Thoracic aorta (tissue), 2 donors: ENCODE results near the gene SLCO3A1. TPM values are rescaled to one million over a fixed set of nuclear protein-coding genes. Genes with fewer than 3 reads are reported as not detected.

ENCODE experiments used
- ATAC-seq: fragments of 150-250 bp; one replicate; pipeline ENCODE4 v1.8.0; 2017; ENCODE audit warnings: low read depth; ENCODE audit not compliant: insufficient number of reproducible peaks, low FRiP score
- DNase-seq: peaks from one replicate; pipeline ENCODE4 v3.0.0-alpha.2; 2020; ENCODE audit warnings: low spot score
- H3K27ac ChIP-seq, 2 donors: fragments of 200-600 bp; sonication (generic); 1 replicate in 1 of 2; 2 replicates in 1 of 2; pipeline ENCODE4 v1.5.1; 2016; ENCODE audit warnings: mild to moderate bottlenecking in 2 of 2, moderate library complexity in 2 of 2
- H3K27me3 ChIP-seq: fragments of 200-600 bp; sonication (generic); replicated peaks from 2 replicates; pipeline ENCODE4 v1.6.0; 2016; ENCODE audit warnings: mild to moderate bottlenecking; ENCODE audit not compliant: insufficient read depth
- H3K36me3 ChIP-seq: fragments of 200-600 bp; sonication (generic); one replicate; pipeline ENCODE4 v1.5.1; 2016
- H3K4me1 ChIP-seq, 2 donors: fragments of 200-600 bp; sonication (generic); 1 replicate in 1 of 2; 2 replicates in 1 of 2; pipeline versions ENCODE4 v1.5.1 to v1.6.0; 2016; ENCODE audit warnings: low read depth in 2 of 2, mild to moderate bottlenecking in 1 of 2; ENCODE audit not compliant: control insufficient read depth in 1 of 2
- H3K4me3 ChIP-seq: fragments of 200-600 bp; sonication (generic); 2 replicates; pipeline ENCODE4 v1.5.1; 2016; ENCODE audit warnings: mild to moderate bottlenecking
- H3K9me3 ChIP-seq: fragments of 200-600 bp; sonication (generic); 2 replicates; pipeline ENCODE4 v1.5.1; 2016
- total RNA-seq, 2 donors: library from RNA; depleted of rRNA; stranded (reverse); fragments of >200 nt; gene quantifications; one replicate each; pipeline versions ENCODE4 v1.1.0 to v1.2.3, GENCODE V29; 2016
- TF ChIP-seq, protein P1 (sequence below): fragments of 200-600 bp; sonication (generic); IDR thresholded peaks from one replicate; pipeline ENCODE4 v1.5.1; 2019; ENCODE audit warnings: antibody characterized with exemption

Gene SLCO3A1
- total RNA-seq, 2 donors from 2014 or later, result 16.5 to 39.1 TPM

DNA sequence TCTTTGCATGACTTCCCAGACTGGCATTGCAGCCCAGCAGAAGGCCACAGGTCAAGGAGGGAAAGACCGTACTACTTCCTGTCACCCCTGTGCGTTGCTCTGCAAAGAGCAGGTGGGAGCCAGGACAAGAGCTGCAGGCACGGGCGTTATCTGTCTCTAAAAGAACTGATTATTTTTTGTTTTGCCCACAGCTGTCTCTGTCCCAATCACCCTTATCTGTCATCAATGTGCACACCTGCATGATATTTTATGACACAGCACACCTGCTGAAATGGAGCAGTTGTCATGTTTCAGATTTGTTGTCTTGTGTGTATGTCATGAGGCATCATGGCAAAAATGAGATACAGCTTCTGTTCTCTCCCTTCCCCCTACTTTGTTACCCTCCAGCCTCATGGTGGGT is 58.8 kb downstream of the SLCO3A1 start:
- Histone ChIP-seq H3K27ac (no peak overlapping the region), H3K27me3 (no peaks in the 10 kb centered on the region), H3K9me3 (no peaks in the 10 kb centered on the region), H3K4me3 (no peak overlapping the region), H3K4me1 (no peaks in the 10 kb centered on the region), H3K36me3 (no peaks in the 10 kb centered on the region)
- no peak for DNase-seq
- TF ChIP-seq, protein P1, sequence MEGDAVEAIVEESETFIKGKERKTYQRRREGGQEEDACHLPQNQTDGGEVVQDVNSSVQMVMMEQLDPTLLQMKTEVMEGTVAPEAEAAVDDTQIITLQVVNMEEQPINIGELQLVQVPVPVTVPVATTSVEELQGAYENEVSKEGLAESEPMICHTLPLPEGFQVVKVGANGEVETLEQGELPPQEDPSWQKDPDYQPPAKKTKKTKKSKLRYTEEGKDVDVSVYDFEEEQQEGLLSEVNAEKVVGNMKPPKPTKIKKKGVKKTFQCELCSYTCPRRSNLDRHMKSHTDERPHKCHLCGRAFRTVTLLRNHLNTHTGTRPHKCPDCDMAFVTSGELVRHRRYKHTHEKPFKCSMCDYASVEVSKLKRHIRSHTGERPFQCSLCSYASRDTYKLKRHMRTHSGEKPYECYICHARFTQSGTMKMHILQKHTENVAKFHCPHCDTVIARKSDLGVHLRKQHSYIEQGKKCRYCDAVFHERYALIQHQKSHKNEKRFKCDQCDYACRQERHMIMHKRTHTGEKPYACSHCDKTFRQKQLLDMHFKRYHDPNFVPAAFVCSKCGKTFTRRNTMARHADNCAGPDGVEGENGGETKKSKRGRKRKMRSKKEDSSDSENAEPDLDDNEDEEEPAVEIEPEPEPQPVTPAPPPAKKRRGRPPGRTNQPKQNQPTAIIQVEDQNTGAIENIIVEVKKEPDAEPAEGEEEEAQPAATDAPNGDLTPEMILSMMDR, result no peak
- ATAC-seq, result no peak

GRCh38 chr15:91913560-91913959 is 60.1 kb downstream of the SLCO3A1 start:
- TF ChIP-seq, protein P1, result no peak
- no peak for DNase-seq
- Histone ChIP-seq H3K27ac (no peak overlapping the region), H3K9me3 (no peaks in the 10 kb centered on the region), H3K4me3 (no peak overlapping the region), H3K36me3 (no peaks in the 10 kb centered on the region), H3K27me3 (no peaks in the 10 kb centered on the region), H3K4me1 (peaks cover 0 to 6% of the 10 kb centered on the region in 2 donors)
- ATAC-seq, result no peak

GRCh38 chr15:91915576-91915975 is 62.1 kb downstream of the SLCO3A1 start:
- Histone ChIP-seq H3K4me1 (peaks cover 7 to 24% of the 10 kb centered on the region in 2 donors), H3K4me3 (no peak overlapping the region), H3K9me3 (no peaks in the 10 kb centered on the region), H3K27me3 (no peaks in the 10 kb centered on the region), H3K36me3 (no peaks in the 10 kb centered on the region), H3K27ac (no peak overlapping the region)
- ATAC-seq (no peak), DNase-seq (no peak)
- TF ChIP-seq, protein P1, result no peak

DNA sequence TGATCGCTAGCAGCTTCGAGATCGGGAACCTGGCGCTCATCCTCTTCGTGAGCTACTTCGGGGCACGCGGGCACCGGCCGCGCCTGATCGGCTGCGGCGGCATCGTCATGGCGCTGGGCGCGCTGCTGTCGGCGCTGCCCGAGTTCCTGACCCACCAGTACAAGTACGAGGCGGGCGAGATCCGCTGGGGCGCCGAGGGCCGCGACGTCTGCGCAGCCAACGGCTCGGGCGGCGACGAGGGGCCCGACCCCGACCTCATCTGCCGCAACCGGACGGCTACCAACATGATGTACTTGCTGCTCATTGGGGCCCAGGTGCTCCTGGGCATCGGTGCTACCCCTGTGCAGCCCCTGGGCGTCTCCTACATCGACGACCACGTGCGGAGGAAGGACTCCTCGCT is 62.5 kb downstream of the SLCO3A1 start:
- H3K27me3 ChIP-seq, result no peaks in the 10 kb centered on the region
- no peaks in the 10 kb centered on the region for H3K9me3 ChIP-seq
- no peak overlapping the region for H3K27ac ChIP-seq
- H3K4me1 ChIP-seq, result peaks cover 7 to 24% of the 10 kb centered on the region in 2 donors
- TF ChIP-seq, protein P1, result no peak
- H3K36me3 ChIP-seq, result no peaks in the 10 kb centered on the region
- no peak for DNase-seq
- H3K4me3 ChIP-seq, result no peak overlapping the region
- no peak for ATAC-seq

DNA sequence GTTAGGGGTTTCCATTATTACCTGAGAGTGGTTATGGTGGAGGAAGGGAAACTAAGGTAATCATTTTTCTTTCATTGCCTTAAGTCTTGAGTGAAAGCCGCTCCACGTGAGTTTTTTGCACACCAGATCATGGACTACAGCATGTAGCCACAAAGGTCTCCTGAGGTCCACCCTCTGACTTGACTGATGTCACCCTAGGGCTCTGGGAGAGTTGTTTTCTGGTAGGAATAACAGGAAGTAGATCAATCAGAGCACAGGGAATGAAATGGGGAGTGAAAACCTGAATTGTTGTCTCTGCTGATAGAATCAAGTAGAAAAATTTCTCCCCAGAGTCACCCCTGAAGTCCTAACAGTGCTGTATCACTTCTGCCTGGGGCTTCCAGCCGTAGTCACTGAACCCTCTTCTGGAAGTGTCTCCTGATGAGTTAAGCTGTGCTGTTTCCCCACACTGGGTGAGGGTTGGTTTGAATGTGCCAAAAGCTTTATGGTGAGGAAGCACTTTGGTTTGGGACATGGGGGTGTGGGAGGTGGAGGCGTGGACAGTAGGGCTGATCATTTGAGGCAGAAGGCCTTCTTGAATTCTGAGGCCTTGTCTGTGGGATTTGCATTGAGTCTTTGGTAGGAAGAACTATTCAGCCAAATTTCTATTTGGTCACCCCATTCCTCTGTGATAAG is 64.3 kb downstream of the SLCO3A1 start:
- Histone ChIP-seq H3K4me3 (no peak overlapping the region), H3K27me3 (no peaks in the 10 kb centered on the region), H3K27ac (no peak overlapping the region), H3K9me3 (no peaks in the 10 kb centered on the region), H3K4me1 (peaks cover 12 to 40% of the 10 kb centered on the region in 2 donors), H3K36me3 (no peaks in the 10 kb centered on the region)
- no peak for DNase-seq
- no peak for ATAC-seq
- TF ChIP-seq, protein P1, result no peak
